Right kidney (tissue), 9 donors: ENCODE data around the gene NIM1K.
"Not testable (repeated sequence)": the region's sequence is repeated elsewhere in the genome, so short reads cannot be mapped to it uniquely, and the experiment has no call there.

ENCODE experiments used
- DNase-seq: peaks from one replicate; pipeline ENCODE4 v3.0.0-alpha.2; 2016
- long read RNA-seq, 8 donors: transcript quantifications; one replicate each; lab custom pipeline, GENCODE V29; 2026

NIM1K gene
- long read RNA-seq, donor 1, result 0 reads
- long read RNA-seq, donor 2, result 0 reads
- long read RNA-seq, donor 3, result 0 reads
- long read RNA-seq, donor 4, result 0 reads
- long read RNA-seq, donor 5, result 0 reads
- long read RNA-seq, donor 6, result 0 reads
- long read RNA-seq, donor 7, result 0 reads
- long read RNA-seq, donor 8, result 0 reads

DNA sequence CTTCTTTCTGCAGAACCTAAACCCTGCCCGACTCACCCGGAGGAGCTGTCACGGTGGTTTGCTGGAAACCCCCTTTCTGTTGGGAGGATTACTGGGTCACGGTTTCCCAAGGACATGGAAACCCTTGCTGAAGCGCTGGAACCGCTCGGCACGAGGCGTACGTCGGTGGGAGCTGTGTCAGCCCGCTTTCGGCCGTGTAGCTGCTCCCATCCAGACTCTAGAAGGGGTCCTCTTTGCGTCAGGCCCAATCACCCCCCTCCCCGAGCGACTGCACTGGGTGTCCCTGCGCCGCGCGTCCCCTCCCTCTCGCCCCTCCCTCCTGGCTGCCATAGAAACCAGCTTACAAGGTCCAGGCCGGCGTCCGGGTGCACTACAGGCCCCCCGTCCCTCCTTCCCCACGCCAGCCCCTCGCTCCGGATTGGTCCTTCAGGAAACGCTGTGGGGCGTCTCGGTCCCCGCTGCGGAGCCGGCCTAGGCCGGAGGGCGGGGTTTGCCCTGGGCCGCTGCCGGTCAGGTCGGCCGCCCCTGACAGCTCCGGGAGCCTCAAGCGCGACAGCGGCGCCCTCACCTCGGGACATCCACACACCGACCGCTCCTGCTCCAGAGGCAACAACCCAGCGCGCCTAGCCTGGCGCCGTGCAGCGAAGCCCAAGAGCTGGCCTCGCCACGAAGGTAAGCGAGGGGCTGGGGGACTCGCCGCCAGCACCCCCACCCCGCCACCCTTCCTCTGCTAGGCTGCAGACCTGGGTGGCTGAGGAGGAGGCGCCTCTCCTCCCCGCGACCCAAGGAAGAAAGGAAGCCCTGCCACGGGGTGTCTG lies at the start of gene NIM1K:
Gene NIM1K, plus strand, starts transcription at position 486 of the 818 bp plus-strand sequence. CDS start 53,551 bp downstream, outside the sequence.
- peak; percentile 58 for DNase-seq

GRCh38 chr5:43145071-43145470 lies 47.0 kb upstream of the NIM1K start:
- DNase-seq, result no peak

DNA sequence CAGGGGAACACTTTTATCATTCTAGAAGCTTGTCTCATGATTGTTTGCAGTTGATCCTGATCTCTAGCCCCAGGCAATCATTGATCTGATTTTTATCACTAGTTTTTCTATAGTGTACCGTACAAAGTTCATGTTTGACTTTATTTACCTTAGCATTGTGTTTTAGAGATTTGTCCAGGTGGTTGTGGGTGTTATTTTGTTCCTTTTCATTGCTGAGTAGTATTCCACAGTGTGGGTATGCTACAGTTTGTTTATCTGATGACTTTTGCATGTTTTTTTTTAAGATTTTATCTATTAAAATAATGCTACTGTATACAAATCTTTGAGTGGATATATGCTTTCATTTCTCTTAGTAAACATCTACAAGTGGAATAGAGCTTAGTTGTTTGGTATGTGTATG lies 45.1 kb upstream of the NIM1K start:
- DNase-seq, result no peak

- DNase-seq, result no peak
These were observed 43.6 kb upstream of the NIM1K start for GRCh38 chr5:43148417-43148816.

GRCh38 chr5:43149231-43149630 lies 42.8 kb upstream of the NIM1K start:
- no peak for DNase-seq

- no peak for DNase-seq
These were observed 42.0 kb upstream of the NIM1K start for GRCh38 chr5:43150075-43150474.

- DNase-seq, result no peak
These were observed 41.3 kb upstream of the NIM1K start for GRCh38 chr5:43150748-43151147.

GRCh38 chr5:43152946-43153345 lies 39.1 kb upstream of the NIM1K start:
- no peak for DNase-seq

- no peak for DNase-seq
These were observed 37.6 kb upstream of the NIM1K start for GRCh38 chr5:43154469-43154868.

DNA sequence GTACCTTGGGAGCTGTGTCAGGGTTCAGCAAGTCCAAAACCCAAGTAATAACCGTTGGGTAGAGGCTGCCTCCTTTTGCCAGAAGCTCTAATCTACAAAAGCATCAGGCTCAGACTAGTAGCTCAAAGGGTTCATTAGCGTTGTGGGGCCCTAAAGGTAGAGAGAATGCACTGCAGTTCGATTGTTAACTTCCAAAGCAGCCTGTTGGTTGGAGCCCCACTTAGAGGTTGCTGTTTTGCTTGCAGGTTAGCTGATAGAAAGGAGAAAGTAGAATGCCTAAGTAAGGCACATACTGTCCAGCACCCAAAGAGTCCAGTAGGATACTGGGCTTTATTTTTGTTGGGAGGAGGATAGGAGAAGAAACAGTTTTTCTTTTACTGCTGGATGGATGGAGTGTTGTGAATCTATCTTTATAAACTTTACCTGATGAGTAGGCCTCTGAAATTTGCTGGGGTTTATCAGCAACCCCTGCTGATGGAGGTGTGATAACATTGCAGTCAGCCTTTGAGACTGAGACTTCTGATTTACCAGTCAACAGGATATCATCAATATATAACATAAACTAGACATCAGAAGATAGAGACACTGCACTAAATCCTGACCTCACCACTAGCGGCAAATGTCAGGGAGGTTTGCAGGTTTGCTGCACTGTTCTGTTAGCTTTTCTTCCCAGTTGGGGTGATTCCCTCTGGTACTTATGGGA lies 36.5 kb upstream of the NIM1K start:
- DNase-seq, result no peak

DNA sequence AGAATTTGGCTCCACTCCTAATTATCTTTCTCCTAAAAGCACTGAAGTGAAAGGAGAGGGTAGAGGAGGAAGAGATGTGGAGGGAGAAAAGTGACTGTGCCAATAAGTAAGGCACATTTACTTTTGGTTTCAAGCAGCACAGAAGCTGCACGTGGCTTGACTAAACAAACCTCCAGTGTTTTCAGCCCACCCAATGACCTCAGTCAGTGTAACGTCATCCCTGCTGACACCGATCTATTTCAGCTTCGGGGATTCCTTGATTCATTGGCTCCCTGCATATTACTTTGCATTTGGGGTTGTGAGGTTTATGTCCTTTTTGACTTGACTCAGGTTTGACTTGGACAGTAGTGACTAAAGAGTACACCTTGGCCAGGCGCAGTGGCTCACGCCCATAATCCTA lies 35.6 kb upstream of the NIM1K start:
- DNase-seq, result no peak

GRCh38 chr5:43157068-43157467 lies 35.0 kb upstream of the NIM1K start:
- no peak for DNase-seq

DNA sequence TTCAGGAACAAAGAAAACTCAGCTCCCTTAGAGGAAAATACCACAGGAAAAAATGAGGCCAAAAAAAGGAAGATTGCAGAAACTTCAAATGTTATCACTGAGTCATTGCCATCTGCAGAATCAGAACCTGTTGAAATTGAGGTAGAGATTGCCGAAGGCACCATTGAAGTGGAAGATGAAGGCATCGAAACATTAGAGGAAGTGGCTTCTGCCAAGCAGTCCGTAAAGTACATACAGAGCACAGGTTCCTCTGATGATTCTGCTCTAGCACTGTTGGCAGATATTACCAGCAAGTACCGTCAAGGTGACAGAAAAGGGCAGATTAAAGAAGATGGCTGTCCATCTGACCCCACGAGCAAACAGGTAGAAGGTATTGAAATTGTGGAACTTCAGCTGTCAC lies 30.8 kb upstream of the NIM1K start:
- no peak for DNase-seq

GRCh38 chr5:43164801-43165200 lies 27.2 kb upstream of the NIM1K start:
- DNase-seq, result not testable (repeated sequence)

DNA sequence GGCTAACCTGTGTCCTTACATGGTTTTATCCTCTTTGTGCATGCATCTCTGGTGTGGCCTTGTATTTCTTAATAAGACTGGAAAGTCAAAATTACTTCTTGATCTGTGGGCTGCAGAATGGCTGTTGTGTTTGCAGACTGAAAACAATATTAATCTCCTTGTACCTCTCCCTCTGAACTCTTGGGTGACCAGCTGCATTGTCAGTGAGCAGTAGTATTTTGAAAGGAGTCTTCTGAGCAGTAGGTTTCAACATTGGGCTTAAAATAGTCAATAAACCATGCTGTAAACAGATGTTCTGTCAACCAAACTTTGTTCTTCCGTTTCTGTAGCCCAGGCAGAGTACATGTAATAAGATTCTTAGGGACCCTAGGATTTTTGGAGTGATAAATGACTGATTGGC lies 26.7 kb upstream of the NIM1K start:
- DNase-seq, result no peak

DNA sequence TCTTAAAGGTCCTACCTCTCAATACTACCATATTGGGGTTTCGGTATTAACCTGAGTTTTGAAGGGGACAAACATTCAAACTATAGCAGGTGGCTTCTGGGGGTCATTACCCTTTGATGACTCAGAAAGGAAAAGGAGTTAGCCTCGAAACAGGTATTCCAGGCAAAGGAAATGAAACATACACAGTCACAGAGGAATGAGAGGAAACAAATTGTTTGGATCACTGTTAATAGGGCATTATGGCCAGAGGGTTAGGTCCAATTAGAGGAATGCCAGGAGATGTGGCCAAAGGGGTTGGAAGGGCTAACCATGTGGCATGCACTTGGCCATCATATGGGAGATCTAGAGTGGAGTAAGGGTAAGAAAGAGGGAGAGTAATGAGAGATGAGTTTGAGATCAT lies 23.9 kb upstream of the NIM1K start:
- DNase-seq, result no peak

- no peak for DNase-seq
These were observed 20.6 kb upstream of the NIM1K start for GRCh38 chr5:43171451-43171850.

GRCh38 chr5:43171926-43172325 lies 20.1 kb upstream of the NIM1K start:
- DNase-seq, result no peak

GRCh38 chr5:43172779-43173178 lies 19.2 kb upstream of the NIM1K start:
- DNase-seq, result no peak

GRCh38 chr5:43174586-43174985 lies 17.4 kb upstream of the NIM1K start:
- DNase-seq, result no peak

GRCh38 chr5:43179836-43180235 lies 12.2 kb upstream of the NIM1K start:
- no peak for DNase-seq

DNA sequence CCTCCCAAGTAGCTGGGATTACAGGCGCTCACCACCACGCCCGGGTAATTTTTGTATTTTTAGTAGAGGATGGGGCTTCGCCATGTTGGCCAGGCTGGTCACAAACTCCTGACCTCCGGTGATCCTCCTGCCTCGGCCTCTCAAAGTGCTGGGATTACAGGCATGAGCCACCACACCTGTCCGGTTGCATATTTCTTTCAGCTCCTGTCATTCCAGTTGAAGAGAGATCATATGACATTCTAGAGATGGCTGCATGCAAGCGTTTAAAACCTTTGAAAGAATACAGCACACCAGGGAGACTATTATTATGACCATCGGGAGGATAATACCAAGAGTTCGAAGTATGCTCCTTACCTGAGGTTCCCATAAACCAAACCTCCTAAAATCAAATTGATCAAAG lies 9.6 kb upstream of the NIM1K start:
- DNase-seq, result no peak

DNA sequence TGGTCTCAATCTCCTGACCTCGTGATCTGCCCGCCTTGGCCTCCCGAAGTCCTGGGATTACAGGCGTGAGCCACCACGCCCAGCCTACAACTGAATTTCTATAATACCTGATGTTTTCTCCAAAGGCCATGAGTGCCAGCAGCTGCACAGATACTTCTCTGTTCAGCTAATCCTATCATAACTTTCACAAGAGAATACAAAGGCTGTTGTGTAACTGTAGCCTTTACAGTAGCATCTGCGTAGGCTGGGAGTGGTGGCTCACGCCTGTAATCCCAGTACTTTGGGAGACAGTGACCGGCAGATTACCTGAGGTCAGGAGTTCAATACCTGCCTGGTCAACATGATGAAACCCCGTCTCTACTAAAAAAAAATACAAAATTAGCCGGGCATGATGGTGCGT lies 8.9 kb upstream of the NIM1K start:
- DNase-seq, result not testable (repeated sequence)
